Endodermal cell (in vitro differentiated cells): ENCODE results near the gene SNTB2. TPM values are rescaled to one million over a fixed set of nuclear protein-coding genes. Genes with fewer than 3 reads are reported as not detected.

Source experiments
- DNase-seq: peaks from one replicate; pipeline ENCODE4 v3.0.0-alpha.2; 2017
- H3K27ac ChIP-seq: 2 replicates; pipeline ENCODE4 v1.5.1; 2013; ENCODE audit warnings: mild to moderate bottlenecking, low read depth, low read length, moderate library complexity
- H3K27me3 ChIP-seq: 2 replicates; pipeline ENCODE4 v1.6.1; 2013; ENCODE audit warnings: mild to moderate bottlenecking, low read length, moderate library complexity; ENCODE audit not compliant: insufficient read depth, control insufficient read depth, poor library complexity, severe bottlenecking
- H3K36me3 ChIP-seq: 2 replicates; pipeline ENCODE4 v1.7.0; 2013; ENCODE audit warnings: mild to moderate bottlenecking, low read length, moderate library complexity; ENCODE audit not compliant: control insufficient read depth, insufficient read depth
- H3K4me1 ChIP-seq: one replicate; pipeline ENCODE4 v1.7.0; 2013; ENCODE audit warnings: low read length; ENCODE audit not compliant: control insufficient read depth, insufficient read depth
- H3K4me3 ChIP-seq: 2 replicates; pipeline ENCODE4 v1.5.1; 2013; ENCODE audit warnings: mild to moderate bottlenecking, low read length, moderate library complexity
- H3K9ac ChIP-seq: 2 replicates; pipeline ENCODE4 v1.6.1; 2013; ENCODE audit warnings: mild to moderate bottlenecking, low read length, moderate library complexity; ENCODE audit not compliant: poor library complexity, severe bottlenecking; ENCODE audit errors: extremely low read depth
- H3K9me3 ChIP-seq: 2 replicates; pipeline ENCODE4 v1.6.1; 2013; ENCODE audit warnings: mild to moderate bottlenecking, low read length, moderate library complexity; ENCODE audit not compliant: control insufficient read depth
- H3K27ac Mint-ChIP-seq: 2 replicates; pipeline ENCODE4 v1.8.0; 2020; ENCODE audit warnings: mixed read lengths
- H3K27me3 Mint-ChIP-seq: 2 replicates; pipeline ENCODE4 v1.8.0; 2021; ENCODE audit warnings: mild to moderate bottlenecking, mixed read lengths; ENCODE audit not compliant: insufficient read depth
- H3K36me3 Mint-ChIP-seq: 2 replicates; pipeline ENCODE4 v1.8.0; 2020; ENCODE audit warnings: low read depth, mixed read lengths
- H3K4me1 Mint-ChIP-seq: 2 replicates; pipeline ENCODE4 v1.8.0; 2020; ENCODE audit warnings: mixed read lengths
- H3K4me3 Mint-ChIP-seq: 2 replicates; pipeline ENCODE4 v1.8.0; 2020; ENCODE audit warnings: mild to moderate bottlenecking, moderate library complexity, mixed read lengths
- H3K9me3 Mint-ChIP-seq: 2 replicates; pipeline ENCODE4 v1.8.0; 2020; ENCODE audit warnings: mild to moderate bottlenecking, mixed read lengths
- CTCF ChIP-seq: fragments of 200-600 bp; sonication (generic); conservative IDR thresholded peaks from 2 replicates; pipeline ENCODE4 v1.5.0; 2021; ENCODE audit warnings: antibody characterized with exemption, mild to moderate bottlenecking
- WGBS, 2 experiments: methylation state at CpG; one replicate each; pipeline versions ENCODE4 v1.1.5 to v1.1.7; 2013; ENCODE audit warnings: missing lambda C conversion rate in 2 of 2, mixed read lengths in 1 of 2; ENCODE audit not compliant: insufficient coverage in 1 of 2, insufficient read length in 1 of 2; 5-methylcytosine and 5-hydroxymethylcytosine counted together
- total RNA-seq, 2 donors: library from RNA; stranded (reverse); fragmentation: NEBNext Ultra II Directional in 1 of 2; extraction: Animal tissue kit (Norgen Biotek cat#: 25700) in 1 of 2; gene quantifications; 2 replicates in 1 of 2; 3 replicates in 1 of 2; pipeline ENCODE4 v1.2.1, GENCODE V29; 2021

The SNTB2 gene
- total RNA-seq, 2 donors from 2014 or later = 15.4 to 24.1 TPM

DNA sequence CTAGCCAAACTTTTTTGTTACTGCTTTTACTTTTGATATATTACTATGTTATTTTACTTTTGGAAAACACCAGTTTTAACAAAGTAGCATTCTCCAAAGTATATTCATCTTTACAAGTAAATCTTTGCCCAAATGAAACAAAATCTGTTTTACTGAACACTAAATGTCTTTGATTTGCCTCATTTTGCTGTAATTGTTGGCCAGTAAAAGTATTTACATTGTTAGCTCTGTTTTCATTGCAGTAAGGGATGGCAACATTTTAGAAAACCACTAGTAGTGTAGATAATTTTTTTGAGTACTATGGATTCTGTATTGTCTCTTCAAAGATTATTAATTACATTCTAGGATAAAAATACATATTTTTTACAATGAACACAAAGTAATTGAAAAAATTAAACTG, 10.6 kb downstream of the SNTB2 start:
- TF ChIP-seq CTCF = no peak
- H3K27me3 Mint-ChIP-seq = no peaks in the 10 kb centered on the region
- DNase-seq = no peak
- H3K4me3 Mint-ChIP-seq = no peak overlapping the region
- no peaks in the 10 kb centered on the region for H3K9me3 Mint-ChIP-seq
- Histone ChIP-seq H3K36me3 (no peaks in the 10 kb centered on the region), H3K9ac (no peak overlapping the region), H3K27ac (no peak overlapping the region), H3K9me3 (no peaks in the 10 kb centered on the region), H3K4me3 (no peak overlapping the region), H3K27me3 (no peaks in the 10 kb centered on the region), H3K4me1 (no peaks in the 10 kb centered on the region)
- H3K4me1 Mint-ChIP-seq = peaks cover 3% of the 10 kb centered on the region
- H3K27ac Mint-ChIP-seq = no peak overlapping the region
- H3K36me3 Mint-ChIP-seq = no peaks in the 10 kb centered on the region

DNA sequence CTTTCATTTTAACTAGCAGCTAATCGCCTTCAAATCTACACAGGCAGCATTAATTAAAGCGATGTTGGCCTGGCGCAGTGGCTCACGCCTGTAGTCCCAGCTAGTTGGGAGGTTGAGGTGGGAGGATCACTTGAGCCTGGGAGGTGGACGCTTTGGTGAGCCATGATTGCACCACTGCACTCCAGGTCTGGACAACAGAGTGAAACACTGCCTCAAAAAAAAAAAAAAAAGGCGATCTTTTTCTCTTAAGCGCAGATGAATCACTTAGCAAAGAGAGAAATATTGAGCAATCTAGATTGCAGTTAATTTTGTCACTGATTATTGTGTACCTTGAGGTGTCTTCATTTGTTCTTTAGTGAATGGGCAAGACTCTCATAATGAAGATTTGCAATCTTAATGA, 12.4 kb downstream of the SNTB2 start:
- no peak overlapping the region for H3K27ac ChIP-seq
- TF ChIP-seq CTCF = no peak
- H3K27me3 ChIP-seq = no peaks in the 10 kb centered on the region
- no peak overlapping the region for H3K4me3 ChIP-seq
- H3K9ac ChIP-seq = no peak overlapping the region
- H3K4me3 Mint-ChIP-seq = no peak overlapping the region
- H3K4me1 ChIP-seq = no peaks in the 10 kb centered on the region
- H3K9me3 ChIP-seq = no peaks in the 10 kb centered on the region
- H3K36me3 ChIP-seq = no peaks in the 10 kb centered on the region
- no peaks in the 10 kb centered on the region for H3K27me3 Mint-ChIP-seq
- H3K27ac Mint-ChIP-seq = no peak overlapping the region
- no peaks in the 10 kb centered on the region for H3K36me3 Mint-ChIP-seq
- WGBS, 2 experiments = 83 to 92% methylated on average over 1 to 7 of the region's 7 CpGs
- no peak for DNase-seq
- H3K9me3 Mint-ChIP-seq = no peaks in the 10 kb centered on the region
- H3K4me1 Mint-ChIP-seq = peaks cover 3% of the 10 kb centered on the region

DNA sequence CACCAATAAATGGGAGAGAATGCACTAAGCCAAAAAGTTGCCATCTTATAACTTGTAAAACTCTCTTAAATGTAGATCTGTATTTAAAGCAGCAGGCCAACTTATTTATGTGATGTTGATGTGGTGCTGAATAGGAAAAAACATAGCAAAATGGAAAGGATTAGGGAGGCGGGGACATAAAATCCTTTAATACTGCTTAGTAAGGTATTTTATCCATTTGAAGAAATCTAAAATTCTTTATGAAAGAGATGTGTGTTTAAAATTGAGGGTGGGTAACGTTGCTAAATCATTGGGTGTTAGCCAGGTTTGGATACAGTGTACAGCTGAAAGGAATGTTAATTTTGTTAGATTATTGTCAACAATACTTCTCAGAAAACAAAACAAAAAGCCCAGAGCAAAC, 14.3 kb downstream of the SNTB2 start:
- no peak for TF ChIP-seq CTCF
- Mint-ChIP-seq H3K4me3 (no peak overlapping the region), H3K9me3 (no peaks in the 10 kb centered on the region), H3K27me3 (no peaks in the 10 kb centered on the region), H3K36me3 (peaks cover 2% of the 10 kb centered on the region), H3K27ac (no peak overlapping the region), H3K4me1 (peaks cover 3% of the 10 kb centered on the region)
- 71 to 83% methylated on average over 1 to 2 of the region's 2 CpGs for WGBS, 2 experiments
- Histone ChIP-seq H3K36me3 (no peaks in the 10 kb centered on the region), H3K27ac (no peak overlapping the region), H3K27me3 (no peaks in the 10 kb centered on the region), H3K4me1 (no peaks in the 10 kb centered on the region), H3K9me3 (no peaks in the 10 kb centered on the region), H3K4me3 (no peak overlapping the region), H3K9ac (no peak overlapping the region)
- DNase-seq = no peak
